Calu3 (cell line): Measurements from ENCODE around the gene SMIM35. TPM values are rescaled to one million over a fixed set of nuclear protein-coding genes. Genes with fewer than 3 reads are reported as not detected.

ENCODE experiments used
- BruUV-seq: library from RNA; stranded (reverse); fragments of 400-500 nt; replicated peaks from 2 replicates; lab custom pipeline; 2021; lab: Mats Ljungman, UMichigan
- CTCF ChIA-PET: fragments of 300-600 bp; sonication (Branson Sonifier 250); formaldehyde crosslinking; loops from one replicate; lab custom pipeline; 2022; ENCODE audit warnings: antibody characterized with exemption; lab: Charles Lee
- DNase-seq: peaks from one replicate; pipeline ENCODE4 v3.0.0; 2022
- H3K27ac Mint-ChIP-seq: one replicate; pipeline ENCODE4 v1.8.0; 2022; ENCODE audit warnings: mixed read lengths; ENCODE audit not compliant: unreplicated experiment
- H3K27me3 Mint-ChIP-seq: one replicate; pipeline ENCODE4 v1.8.0; 2022; ENCODE audit warnings: mixed read lengths; ENCODE audit not compliant: unreplicated experiment
- H3K36me3 Mint-ChIP-seq: one replicate; pipeline ENCODE4 v1.8.0; 2022; ENCODE audit warnings: mild to moderate bottlenecking, moderate library complexity, mixed read lengths; ENCODE audit not compliant: insufficient read depth, unreplicated experiment
- H3K4me1 Mint-ChIP-seq: one replicate; pipeline ENCODE4 v1.8.0; 2022; ENCODE audit warnings: mild to moderate bottlenecking, low read depth, mixed read lengths; ENCODE audit not compliant: unreplicated experiment
- H3K4me3 Mint-ChIP-seq: one replicate; pipeline ENCODE4 v1.8.0; 2022; ENCODE audit warnings: mild to moderate bottlenecking, low read depth, moderate library complexity, mixed read lengths; ENCODE audit not compliant: unreplicated experiment
- H3K9me3 Mint-ChIP-seq: one replicate; pipeline ENCODE4 v1.8.0; 2022; ENCODE audit warnings: low read depth, mixed read lengths; ENCODE audit not compliant: unreplicated experiment
- CTCF ChIP-seq: fragments of 200-600 bp; IDR thresholded peaks from one replicate; pipeline ENCODE4 v1.8.0; 2022; ENCODE audit warnings: antibody characterized with exemption; ENCODE audit not compliant: unreplicated experiment
- intact Hi-C: fragments of 100-400 bp; cut with micrococcal nuclease; formaldehyde crosslinking; loops from one replicate; pipeline ENCODE4 v1.10.0; 2022; ENCODE audit not compliant: unreplicated experiment
- total RNA-seq: library from RNA; stranded (reverse); gene quantifications from 2 replicates; pipeline ENCODE4 v1.2.3, GENCODE V29; 2022

The SMIM35 gene
- total RNA-seq, 1 experiment from 2014 or later = not detected

DNA sequence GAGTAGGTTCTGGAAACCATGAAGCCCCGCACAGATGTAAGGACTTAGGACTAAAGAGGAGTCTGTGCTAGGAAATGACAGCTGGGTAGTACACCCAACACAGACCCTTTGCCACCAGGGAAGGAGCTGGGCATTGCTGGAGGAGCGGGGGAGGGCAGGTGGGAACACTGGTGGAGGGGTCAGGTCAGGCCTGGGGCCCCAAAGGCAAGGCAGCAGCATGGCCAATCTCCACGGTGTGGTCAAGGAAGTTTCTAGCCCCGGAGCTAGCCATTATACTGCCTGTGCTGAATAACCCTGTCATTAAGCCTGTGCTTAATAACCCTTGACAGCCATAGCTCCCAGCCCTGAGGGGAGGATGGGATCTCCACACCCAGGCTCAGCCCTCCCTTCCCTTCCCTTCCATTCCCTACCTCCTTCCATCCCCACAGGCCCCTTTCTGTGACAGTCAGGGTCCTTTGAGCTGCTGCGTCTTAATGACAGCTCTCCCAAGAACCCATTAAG, 7.8 kb downstream of the SMIM35 start:
- no TSS peak for BruUV-seq
- Mint-ChIP-seq H3K4me1 (peaks cover 41% of the 10 kb centered on the region), H3K27ac (no peak overlapping the region), H3K36me3 (peaks cover 24% of the 10 kb centered on the region), H3K4me3 (peak overlapping the region; percentile 72), H3K27me3 (no peaks in the 10 kb centered on the region), H3K9me3 (no peaks in the 10 kb centered on the region)
- intact Hi-C loops = no loop called here
- CTCF ChIA-PET = no interaction called here
- no peak for TF ChIP-seq CTCF
- no peak for DNase-seq

GRCh38 chr11:118076754-118077281, 9.9 kb downstream of the SMIM35 start, which contains the start of gene TMPRSS4:
TSS of gene TMPRSS4 (plus strand) at chr11:118077078. CDS start at chr11:118077303, 225 bp downstream.
- intact Hi-C loops = no loop called here
- Mint-ChIP-seq H3K4me1 (peaks cover 45% of the 10 kb centered on the region), H3K4me3 (peak within 1 kb of the TSS; percentile 72), H3K9me3 (no peaks in the 10 kb centered on the region), H3K27ac (peak within 1 kb of the TSS; percentile 85), H3K36me3 (peaks cover 22% of the 10 kb centered on the region), H3K27me3 (no peaks in the 10 kb centered on the region)
- CTCF ChIA-PET = interaction anchor here (1.0 to 1.6 kb wide), 3 partner anchors 24 to 259 kb away, joined by 3 to 6 read pairs (median 4); no protein-coding TSS in a partner anchor
- no peak for TF ChIP-seq CTCF
- BruUV-seq = no TSS peak
- DNase-seq = peak; percentile 73

GRCh38 chr11:118074785-118075184, 12.0 kb downstream of the SMIM35 start:
- intact Hi-C loops = no loop called here
- peak; percentile 42 for DNase-seq
- no peak overlapping the region for H3K27ac Mint-ChIP-seq
- TF ChIP-seq CTCF = no peak
- peaks cover 45% of the 10 kb centered on the region for H3K4me1 Mint-ChIP-seq
- peaks cover 22% of the 10 kb centered on the region for H3K36me3 Mint-ChIP-seq
- no peaks in the 10 kb centered on the region for H3K27me3 Mint-ChIP-seq
- BruUV-seq = no TSS peak
- H3K4me3 Mint-ChIP-seq = no peak overlapping the region
- CTCF ChIA-PET = no interaction called here
- H3K9me3 Mint-ChIP-seq = no peaks in the 10 kb centered on the region

GRCh38 chr11:118074091-118074685, 12.6 kb downstream of the SMIM35 start:
- H3K4me1 Mint-ChIP-seq = peaks cover 45% of the 10 kb centered on the region
- H3K9me3 Mint-ChIP-seq = no peaks in the 10 kb centered on the region
- H3K4me3 Mint-ChIP-seq = no peak overlapping the region
- no peak for TF ChIP-seq CTCF
- peaks cover 22% of the 10 kb centered on the region for H3K36me3 Mint-ChIP-seq
- H3K27ac Mint-ChIP-seq = peak overlapping the region; percentile 10
- no TSS peak for BruUV-seq
- DNase-seq = no peak
- CTCF ChIA-PET = interaction anchor here (0.6 kb wide), 1 partner anchor 1718 kb away, joined by 3 read pairs; no protein-coding TSS in a partner anchor
- intact Hi-C loops = no loop called here
- no peaks in the 10 kb centered on the region for H3K27me3 Mint-ChIP-seq
